ENCODE measurements around the gene ARHGAP15. TPM values are rescaled to one million over a fixed set of nuclear protein-coding genes. Genes with fewer than 3 reads are reported as not detected.

Gene ARHGAP15
- total and polyA plus RNA-seq, 2 experiments from 2014 or later, result 0.26 TPM; not detected in 1

DNA sequence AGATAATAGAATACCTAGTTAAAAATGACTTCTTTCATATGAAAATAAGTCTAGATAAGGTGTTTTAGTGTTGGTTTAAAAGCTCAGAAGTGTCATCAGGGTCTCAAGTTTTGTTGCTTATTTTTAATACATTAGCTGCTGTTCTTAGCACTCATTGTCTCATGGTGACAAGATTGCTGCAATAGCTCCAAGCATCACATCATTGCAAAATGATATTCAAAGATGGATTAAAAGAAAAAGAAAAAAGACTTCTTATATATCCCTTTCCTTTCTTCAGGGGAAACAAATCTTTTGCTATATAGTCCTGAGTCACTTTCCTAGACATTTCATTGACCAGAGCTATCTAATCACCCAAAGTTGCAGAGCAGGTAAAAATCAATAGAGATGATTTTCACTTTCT lies 386.1 kb downstream of the ARHGAP15 start (continued):
- TF ChIP-seq, protein P1, sequence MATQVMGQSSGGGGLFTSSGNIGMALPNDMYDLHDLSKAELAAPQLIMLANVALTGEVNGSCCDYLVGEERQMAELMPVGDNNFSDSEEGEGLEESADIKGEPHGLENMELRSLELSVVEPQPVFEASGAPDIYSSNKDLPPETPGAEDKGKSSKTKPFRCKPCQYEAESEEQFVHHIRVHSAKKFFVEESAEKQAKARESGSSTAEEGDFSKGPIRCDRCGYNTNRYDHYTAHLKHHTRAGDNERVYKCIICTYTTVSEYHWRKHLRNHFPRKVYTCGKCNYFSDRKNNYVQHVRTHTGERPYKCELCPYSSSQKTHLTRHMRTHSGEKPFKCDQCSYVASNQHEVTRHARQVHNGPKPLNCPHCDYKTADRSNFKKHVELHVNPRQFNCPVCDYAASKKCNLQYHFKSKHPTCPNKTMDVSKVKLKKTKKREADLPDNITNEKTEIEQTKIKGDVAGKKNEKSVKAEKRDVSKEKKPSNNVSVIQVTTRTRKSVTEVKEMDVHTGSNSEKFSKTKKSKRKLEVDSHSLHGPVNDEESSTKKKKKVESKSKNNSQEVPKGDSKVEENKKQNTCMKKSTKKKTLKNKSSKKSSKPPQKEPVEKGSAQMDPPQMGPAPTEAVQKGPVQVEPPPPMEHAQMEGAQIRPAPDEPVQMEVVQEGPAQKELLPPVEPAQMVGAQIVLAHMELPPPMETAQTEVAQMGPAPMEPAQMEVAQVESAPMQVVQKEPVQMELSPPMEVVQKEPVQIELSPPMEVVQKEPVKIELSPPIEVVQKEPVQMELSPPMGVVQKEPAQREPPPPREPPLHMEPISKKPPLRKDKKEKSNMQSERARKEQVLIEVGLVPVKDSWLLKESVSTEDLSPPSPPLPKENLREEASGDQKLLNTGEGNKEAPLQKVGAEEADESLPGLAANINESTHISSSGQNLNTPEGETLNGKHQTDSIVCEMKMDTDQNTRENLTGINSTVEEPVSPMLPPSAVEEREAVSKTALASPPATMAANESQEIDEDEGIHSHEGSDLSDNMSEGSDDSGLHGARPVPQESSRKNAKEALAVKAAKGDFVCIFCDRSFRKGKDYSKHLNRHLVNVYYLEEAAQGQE (IDR thresholded peaks at IDR 0.05; ENCODE audit: unreplicated experiment), result no peak
- TF ChIP-seq, protein P2, sequence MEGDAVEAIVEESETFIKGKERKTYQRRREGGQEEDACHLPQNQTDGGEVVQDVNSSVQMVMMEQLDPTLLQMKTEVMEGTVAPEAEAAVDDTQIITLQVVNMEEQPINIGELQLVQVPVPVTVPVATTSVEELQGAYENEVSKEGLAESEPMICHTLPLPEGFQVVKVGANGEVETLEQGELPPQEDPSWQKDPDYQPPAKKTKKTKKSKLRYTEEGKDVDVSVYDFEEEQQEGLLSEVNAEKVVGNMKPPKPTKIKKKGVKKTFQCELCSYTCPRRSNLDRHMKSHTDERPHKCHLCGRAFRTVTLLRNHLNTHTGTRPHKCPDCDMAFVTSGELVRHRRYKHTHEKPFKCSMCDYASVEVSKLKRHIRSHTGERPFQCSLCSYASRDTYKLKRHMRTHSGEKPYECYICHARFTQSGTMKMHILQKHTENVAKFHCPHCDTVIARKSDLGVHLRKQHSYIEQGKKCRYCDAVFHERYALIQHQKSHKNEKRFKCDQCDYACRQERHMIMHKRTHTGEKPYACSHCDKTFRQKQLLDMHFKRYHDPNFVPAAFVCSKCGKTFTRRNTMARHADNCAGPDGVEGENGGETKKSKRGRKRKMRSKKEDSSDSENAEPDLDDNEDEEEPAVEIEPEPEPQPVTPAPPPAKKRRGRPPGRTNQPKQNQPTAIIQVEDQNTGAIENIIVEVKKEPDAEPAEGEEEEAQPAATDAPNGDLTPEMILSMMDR (conservative IDR thresholded peaks at IDR 0.05; ENCODE audit: low read depth in 2 of 2), result no peak
- TF ChIP-seq ZNF331 (CRISPR knock-in tag; IDR thresholded peaks at IDR 0.05; ENCODE audit: low read depth), result no peak
- TF ChIP-seq JUNB (IDR thresholded peaks at IDR 0.05; ENCODE audit: unreplicated experiment), result no peak
- TF ChIP-seq EZH2phosphoT487 (IDR thresholded peaks at IDR 0.05; ENCODE audit: unreplicated experiment), result no peak
- no peak for TF ChIP-seq CREB1 (CRISPR knock-in tag; IDR thresholded peaks at IDR 0.05; ENCODE audit: low read depth)

DNA sequence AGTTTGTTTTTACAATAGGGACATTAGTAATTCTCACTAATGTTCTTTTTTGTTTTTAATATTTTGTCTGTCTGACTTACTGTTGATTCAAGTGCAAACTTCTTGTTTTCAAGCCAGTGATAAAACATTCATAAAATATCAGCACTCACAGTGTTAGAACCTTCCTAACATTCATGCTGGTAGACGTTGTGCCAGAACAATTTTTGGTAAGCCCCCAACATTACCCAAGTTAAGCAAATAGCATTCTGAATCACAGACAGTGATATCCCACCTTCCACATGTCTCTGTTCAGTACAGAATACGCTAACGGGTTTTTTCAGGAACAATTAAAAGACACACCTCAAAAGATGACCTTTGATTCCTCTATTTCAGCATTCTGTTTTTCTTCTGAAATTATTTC lies 390.3 kb downstream of the ARHGAP15 start:
- no peaks in the 10 kb centered on the region for H3K79me2 ChIP-seq (replicated peaks; ENCODE audit: insufficient read depth)
- Mint-ChIP-seq H3K27ac (no peak overlapping the region), H3K9me3 (no peaks in the 10 kb centered on the region), H3K4me3 (no peak overlapping the region), H3K27me3 (ENCODE audit: insufficient read depth, low read depth, poor library complexity) (no peaks in the 10 kb centered on the region), H3K36me3 (ENCODE audit: low read depth) (no peaks in the 10 kb centered on the region), H3K4me1 (no peaks in the 10 kb centered on the region)
- H3F3A ChIP-seq (replicated peaks; ENCODE audit: low read depth), result no peaks in the 10 kb centered on the region
- no peak overlapping the region for H3K27ac ChIP-seq (ENCODE audit: low read depth)
- H3K36me3 ChIP-seq (ENCODE audit: insufficient read depth), result no peaks in the 10 kb centered on the region
- DNase-seq (ENCODE audit: low spot score) (no peak), ATAC-seq (no peak)
- no peaks in the 10 kb centered on the region for H4K20me1 ChIP-seq (replicated peaks; ENCODE audit: insufficient read depth)
- H3K4me2 ChIP-seq, result no peak overlapping the region
- no peaks in the 10 kb centered on the region for H3K9me2 ChIP-seq (ENCODE audit: insufficient read depth)
- no peaks in the 10 kb centered on the region for H3K27me3 ChIP-seq (ENCODE audit: insufficient read depth)
- no peak overlapping the region for H2AFZ ChIP-seq
- no peaks in the 10 kb centered on the region for H3K4me1 ChIP-seq (ENCODE audit: insufficient read depth)
- H3K4me3 ChIP-seq, result no peak overlapping the region
- TF ChIP-seq EZH2 (IDR thresholded peaks at IDR 0.05; ENCODE audit: low read depth, unreplicated experiment), result no peak
- TF ChIP-seq, protein P2 (conservative IDR thresholded peaks at IDR 0.05; ENCODE audit: low read depth in 2 of 2), result no peak
- TF ChIP-seq, protein P3, sequence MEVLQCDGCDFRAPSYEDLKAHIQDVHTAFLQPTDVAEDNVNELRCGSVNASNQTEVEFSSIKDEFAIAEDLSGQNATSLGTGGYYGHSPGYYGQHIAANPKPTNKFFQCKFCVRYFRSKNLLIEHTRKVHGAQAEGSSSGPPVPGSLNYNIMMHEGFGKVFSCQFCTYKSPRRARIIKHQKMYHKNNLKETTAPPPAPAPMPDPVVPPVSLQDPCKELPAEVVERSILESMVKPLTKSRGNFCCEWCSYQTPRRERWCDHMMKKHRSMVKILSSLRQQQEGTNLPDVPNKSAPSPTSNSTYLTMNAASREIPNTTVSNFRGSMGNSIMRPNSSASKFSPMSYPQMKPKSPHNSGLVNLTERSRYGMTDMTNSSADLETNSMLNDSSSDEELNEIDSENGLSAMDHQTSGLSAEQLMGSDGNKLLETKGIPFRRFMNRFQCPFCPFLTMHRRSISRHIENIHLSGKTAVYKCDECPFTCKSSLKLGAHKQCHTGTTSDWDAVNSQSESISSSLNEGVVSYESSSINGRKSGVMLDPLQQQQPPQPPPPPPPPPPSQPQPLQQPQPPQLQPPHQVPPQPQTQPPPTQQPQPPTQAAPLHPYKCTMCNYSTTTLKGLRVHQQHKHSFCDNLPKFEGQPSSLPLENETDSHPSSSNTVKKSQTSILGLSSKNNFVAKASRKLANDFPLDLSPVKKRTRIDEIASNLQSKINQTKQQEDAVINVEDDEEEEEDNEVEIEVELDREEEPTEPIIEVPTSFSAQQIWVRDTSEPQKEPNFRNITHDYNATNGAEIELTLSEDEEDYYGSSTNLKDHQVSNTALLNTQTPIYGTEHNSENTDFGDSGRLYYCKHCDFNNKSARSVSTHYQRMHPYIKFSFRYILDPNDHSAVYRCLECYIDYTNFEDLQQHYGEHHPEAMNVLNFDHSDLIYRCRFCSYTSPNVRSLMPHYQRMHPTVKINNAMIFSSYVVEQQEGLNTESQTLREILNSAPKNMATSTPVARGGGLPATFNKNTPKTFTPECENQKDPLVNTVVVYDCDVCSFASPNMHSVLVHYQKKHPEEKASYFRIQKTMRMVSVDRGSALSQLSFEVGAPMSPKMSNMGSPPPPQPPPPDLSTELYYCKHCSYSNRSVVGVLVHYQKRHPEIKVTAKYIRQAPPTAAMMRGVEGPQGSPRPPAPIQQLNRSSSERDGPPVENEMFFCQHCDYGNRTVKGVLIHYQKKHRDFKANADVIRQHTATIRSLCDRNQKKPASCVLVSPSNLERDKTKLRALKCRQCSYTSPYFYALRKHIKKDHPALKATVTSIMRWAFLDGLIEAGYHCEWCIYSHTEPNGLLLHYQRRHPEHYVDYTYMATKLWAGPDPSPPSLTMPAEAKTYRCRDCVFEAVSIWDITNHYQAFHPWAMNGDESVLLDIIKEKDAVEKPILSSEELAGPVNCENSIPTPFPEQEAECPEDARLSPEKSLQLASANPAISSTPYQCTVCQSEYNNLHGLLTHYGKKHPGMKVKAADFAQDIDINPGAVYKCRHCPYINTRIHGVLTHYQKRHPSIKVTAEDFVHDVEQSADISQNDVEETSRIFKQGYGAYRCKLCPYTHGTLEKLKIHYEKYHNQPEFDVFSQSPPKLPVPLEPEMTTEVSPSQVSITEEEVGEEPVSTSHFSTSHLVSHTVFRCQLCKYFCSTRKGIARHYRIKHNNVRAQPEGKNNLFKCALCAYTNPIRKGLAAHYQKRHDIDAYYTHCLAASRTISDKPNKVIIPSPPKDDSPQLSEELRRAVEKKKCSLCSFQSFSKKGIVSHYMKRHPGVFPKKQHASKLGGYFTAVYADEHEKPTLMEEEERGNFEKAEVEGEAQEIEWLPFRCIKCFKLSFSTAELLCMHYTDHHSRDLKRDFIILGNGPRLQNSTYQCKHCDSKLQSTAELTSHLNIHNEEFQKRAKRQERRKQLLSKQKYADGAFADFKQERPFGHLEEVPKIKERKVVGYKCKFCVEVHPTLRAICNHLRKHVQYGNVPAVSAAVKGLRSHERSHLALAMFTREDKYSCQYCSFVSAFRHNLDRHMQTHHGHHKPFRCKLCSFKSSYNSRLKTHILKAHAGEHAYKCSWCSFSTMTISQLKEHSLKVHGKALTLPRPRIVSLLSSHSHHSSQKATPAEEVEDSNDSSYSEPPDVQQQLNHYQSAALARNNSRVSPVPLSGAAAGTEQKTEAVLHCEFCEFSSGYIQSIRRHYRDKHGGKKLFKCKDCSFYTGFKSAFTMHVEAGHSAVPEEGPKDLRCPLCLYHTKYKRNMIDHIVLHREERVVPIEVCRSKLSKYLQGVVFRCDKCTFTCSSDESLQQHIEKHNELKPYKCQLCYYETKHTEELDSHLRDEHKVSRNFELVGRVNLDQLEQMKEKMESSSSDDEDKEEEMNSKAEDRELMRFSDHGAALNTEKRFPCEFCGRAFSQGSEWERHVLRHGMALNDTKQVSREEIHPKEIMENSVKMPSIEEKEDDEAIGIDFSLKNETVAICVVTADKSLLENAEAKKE (CRISPR knock-in tag; IDR thresholded peaks at IDR 0.05), result no peak
- TF ChIP-seq STAT1 (IDR thresholded peaks at IDR 0.05; ENCODE audit: unreplicated experiment), result no peak

Measured in GM23338 (cell line).